ENCODE results near the gene BSND. TPM values are rescaled to one million over a fixed set of nuclear protein-coding genes. Genes with fewer than 3 reads are reported as not detected.
A peak's percentile ranks its signal among the peaks of the same experiment; 100 is the strongest.

The BSND gene
- total RNA-seq, 1 experiment from 2014 or later, result 0.17 TPM

- no peaks in the 10 kb centered on the region for H3K27me3 Mint-ChIP-seq (ENCODE audit: low read depth)
- no peak overlapping the region for H3K18ac ChIP-seq (ENCODE audit: insufficient read length, low read depth, low read length)
Observed at GRCh38 chr1:55049271-55049913, 50.7 kb downstream of the BSND start.

More at GRCh38 chr1:55049271-55049913, 50.7 kb downstream of the BSND start:
- Histone ChIP-seq H3T11ph (ENCODE audit: low read length) (no peak overlapping the region), H3K9ac (ENCODE audit: extremely low read depth, insufficient read length, low read length) (no peak overlapping the region), H2BK5ac (ENCODE audit: insufficient read length, low read length) (no peak overlapping the region), H4K91ac (ENCODE audit: insufficient read length, low read depth, low read length) (no peak overlapping the region), H3K23ac (ENCODE audit: insufficient read length, low read depth, low read length) (no peak overlapping the region), H3K4ac (ENCODE audit: low read depth, low read length) (no peak overlapping the region), H3K4me1 (ENCODE audit: insufficient read depth, low read length) (no peaks in the 10 kb centered on the region), H2BK12ac (ENCODE audit: insufficient read length, low read depth, low read length) (no peak overlapping the region), H3K79me1 (ENCODE audit: insufficient read depth, low read depth, low read length, poor library complexity, severe bottlenecking) (no peaks in the 10 kb centered on the region), H3K23me2 (ENCODE audit: insufficient read length, low read depth, low read length, poor library complexity, severe bottlenecking) (no peaks in the 10 kb centered on the region), H2AK5ac (ENCODE audit: insufficient read length, low read length) (no peak overlapping the region), H3K79me2 (ENCODE audit: insufficient read depth, low read length) (no peaks in the 10 kb centered on the region; the same call in 1 of the 2 replicates), H2AFZ (ENCODE audit: low read length) (no peak overlapping the region), H3K56ac (ENCODE audit: insufficient read length, low read depth, low read length) (no peak overlapping the region), H3K9me3 (ENCODE audit: control insufficient read depth, low read depth, low read length) (no peaks in the 10 kb centered on the region), H3K4me2 (ENCODE audit: insufficient read depth, insufficient read length, low read length) (no peak overlapping the region), H4K8ac (replicated peaks; ENCODE audit: insufficient read length, low read depth, low read length) (no peak overlapping the region), H4K5ac (ENCODE audit: insufficient read length, low read depth, low read length) (no peak overlapping the region), H4K20me1 (ENCODE audit: control insufficient read depth, insufficient read depth, insufficient read length) (peaks cover 4% of the 10 kb centered on the region), H3K27me3 (ENCODE audit: insufficient read depth, low read length) (no peaks in the 10 kb centered on the region), H3K14ac (ENCODE audit: insufficient read depth, low read length) (no peak overlapping the region), H3K27ac (ENCODE audit: insufficient read length, low read depth, low read length) (no peak overlapping the region), H2BK20ac (ENCODE audit: low read depth, low read length, poor library complexity, severe bottlenecking) (no peak overlapping the region), H2BK15ac (ENCODE audit: low read depth, low read length) (no peak overlapping the region), H2BK120ac (ENCODE audit: low read depth, low read length, poor library complexity, severe bottlenecking) (no peak overlapping the region)
- Mint-ChIP-seq H3K4me1 (peaks cover 0 to 2% of the 10 kb centered on the region in 2 experiments; a peak in 1 of 4 replicates), H3K36me3 (ENCODE audit: insufficient read depth in 1 of 3, low read depth in 3 of 3) (peaks cover 16 to 49% (median 20%) of the 10 kb centered on the region in 3 experiments; a peak in 6 of 7 replicates), H3K9me3 (no peaks in the 10 kb centered on the region), H3K4me3 (no peak overlapping the region), H3K27ac (peak overlapping the region; percentile 29 to 93 (median 40); a peak in 4 of 7 replicates)
- TF ChIP-seq, protein P1, sequence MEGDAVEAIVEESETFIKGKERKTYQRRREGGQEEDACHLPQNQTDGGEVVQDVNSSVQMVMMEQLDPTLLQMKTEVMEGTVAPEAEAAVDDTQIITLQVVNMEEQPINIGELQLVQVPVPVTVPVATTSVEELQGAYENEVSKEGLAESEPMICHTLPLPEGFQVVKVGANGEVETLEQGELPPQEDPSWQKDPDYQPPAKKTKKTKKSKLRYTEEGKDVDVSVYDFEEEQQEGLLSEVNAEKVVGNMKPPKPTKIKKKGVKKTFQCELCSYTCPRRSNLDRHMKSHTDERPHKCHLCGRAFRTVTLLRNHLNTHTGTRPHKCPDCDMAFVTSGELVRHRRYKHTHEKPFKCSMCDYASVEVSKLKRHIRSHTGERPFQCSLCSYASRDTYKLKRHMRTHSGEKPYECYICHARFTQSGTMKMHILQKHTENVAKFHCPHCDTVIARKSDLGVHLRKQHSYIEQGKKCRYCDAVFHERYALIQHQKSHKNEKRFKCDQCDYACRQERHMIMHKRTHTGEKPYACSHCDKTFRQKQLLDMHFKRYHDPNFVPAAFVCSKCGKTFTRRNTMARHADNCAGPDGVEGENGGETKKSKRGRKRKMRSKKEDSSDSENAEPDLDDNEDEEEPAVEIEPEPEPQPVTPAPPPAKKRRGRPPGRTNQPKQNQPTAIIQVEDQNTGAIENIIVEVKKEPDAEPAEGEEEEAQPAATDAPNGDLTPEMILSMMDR (conservative IDR thresholded peaks at IDR 0.05), result peak; percentile 29; the same call in 1 of the 3 replicates
- no peak for DNase-seq
- WGBS (ENCODE audit: extremely low coverage, insufficient read length, low lambda C conversion rate), result no CpG with 5 or more reads among the region's 9 CpGs
